ENCODE data around the gene GSC2.

Gene GSC2

DNA sequence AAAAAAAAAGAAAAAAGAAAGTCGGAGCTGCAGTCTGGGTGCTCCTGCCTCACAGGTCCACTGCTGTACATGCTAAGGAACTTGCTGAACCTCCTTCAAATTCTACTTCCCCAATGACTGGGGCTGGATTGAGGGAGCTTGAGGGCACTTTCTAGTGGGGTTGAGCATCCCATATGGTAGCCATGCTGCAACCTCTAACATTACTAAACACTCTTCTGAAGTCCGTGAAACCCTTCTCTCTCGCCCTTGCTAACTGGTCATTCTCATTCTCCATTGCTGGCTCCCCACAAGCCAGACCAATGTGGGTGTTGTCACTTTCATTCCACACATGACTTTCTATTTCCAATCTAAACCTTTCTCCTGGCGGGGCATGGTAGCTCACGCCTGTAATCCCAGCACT, 6.9 kb downstream of the GSC2 start:
- Histone ChIP-seq H3K9me3 (no peaks in the 10 kb centered on the region), H3K36me3 (peaks cover 38% of the 10 kb centered on the region), H3K27me3 (peaks cover 11% of the 10 kb centered on the region), H3K4me1 (no peaks in the 10 kb centered on the region), H3K4me3 (ENCODE audit: low read depth, low read length) (peak overlapping the region; percentile 98; the same call in 1 of the 2 replicates)
- no peak for DNase-seq
- TF ChIP-seq, protein P1, sequence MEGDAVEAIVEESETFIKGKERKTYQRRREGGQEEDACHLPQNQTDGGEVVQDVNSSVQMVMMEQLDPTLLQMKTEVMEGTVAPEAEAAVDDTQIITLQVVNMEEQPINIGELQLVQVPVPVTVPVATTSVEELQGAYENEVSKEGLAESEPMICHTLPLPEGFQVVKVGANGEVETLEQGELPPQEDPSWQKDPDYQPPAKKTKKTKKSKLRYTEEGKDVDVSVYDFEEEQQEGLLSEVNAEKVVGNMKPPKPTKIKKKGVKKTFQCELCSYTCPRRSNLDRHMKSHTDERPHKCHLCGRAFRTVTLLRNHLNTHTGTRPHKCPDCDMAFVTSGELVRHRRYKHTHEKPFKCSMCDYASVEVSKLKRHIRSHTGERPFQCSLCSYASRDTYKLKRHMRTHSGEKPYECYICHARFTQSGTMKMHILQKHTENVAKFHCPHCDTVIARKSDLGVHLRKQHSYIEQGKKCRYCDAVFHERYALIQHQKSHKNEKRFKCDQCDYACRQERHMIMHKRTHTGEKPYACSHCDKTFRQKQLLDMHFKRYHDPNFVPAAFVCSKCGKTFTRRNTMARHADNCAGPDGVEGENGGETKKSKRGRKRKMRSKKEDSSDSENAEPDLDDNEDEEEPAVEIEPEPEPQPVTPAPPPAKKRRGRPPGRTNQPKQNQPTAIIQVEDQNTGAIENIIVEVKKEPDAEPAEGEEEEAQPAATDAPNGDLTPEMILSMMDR (IDR thresholded peaks at IDR 0.05; ENCODE audit: low read depth, low read length), result no peak

DNA sequence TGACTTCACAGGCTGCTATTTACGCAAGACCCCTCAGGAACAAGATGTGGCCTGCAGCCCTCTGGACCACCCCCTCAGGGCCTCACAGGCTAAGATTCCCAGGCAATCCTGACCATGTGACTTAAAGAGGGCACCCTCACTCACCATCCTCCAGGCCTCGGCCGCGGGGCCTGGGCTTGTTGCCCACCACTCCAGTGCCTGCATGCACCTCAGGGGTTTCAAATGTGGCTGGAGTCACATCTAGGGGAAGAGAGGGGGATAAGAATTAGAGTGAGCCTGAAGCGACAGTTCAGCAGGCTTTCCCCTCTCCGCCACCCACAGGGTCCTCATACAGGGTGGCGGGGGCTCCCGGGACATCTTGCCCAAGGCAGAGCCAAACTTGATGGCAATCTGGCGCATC, 7.7 kb downstream of the GSC2 start:
- H3K36me3 ChIP-seq, result peaks cover 47% of the 10 kb centered on the region

DNA sequence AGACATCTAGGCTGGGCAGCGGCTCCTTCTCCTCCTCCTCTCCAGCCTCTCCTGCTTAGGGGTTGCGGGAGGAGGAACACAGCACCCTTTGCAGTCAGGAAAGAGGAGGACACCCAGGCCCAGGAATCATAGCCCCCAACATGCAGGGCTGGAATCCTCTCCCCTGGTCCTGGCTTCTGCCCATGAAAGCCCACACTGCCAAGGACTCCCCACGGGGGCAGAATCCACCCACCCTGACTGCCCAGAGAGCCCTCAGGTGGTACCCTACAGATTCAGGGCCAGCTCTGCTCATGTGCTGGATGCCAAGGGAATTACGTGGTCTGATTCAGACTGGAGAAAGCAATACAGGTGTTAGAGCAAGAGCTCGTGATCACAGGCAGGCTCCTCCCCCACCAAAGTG, 10.1 kb downstream of the GSC2 start:
- Histone ChIP-seq H3K4me3 (ENCODE audit: low read depth, low read length) (no peak overlapping the region), H3K36me3 (peaks cover 60% of the 10 kb centered on the region), H3K4me1 (no peaks in the 10 kb centered on the region), H3K9me3 (no peaks in the 10 kb centered on the region), H3K27me3 (no peaks in the 10 kb centered on the region)
- TF ChIP-seq, protein P1 (IDR thresholded peaks at IDR 0.05; ENCODE audit: low read depth, low read length), result no peak
- no peak for DNase-seq

More for the DNA sequence above, 7.7 kb downstream of the GSC2 start:
- TF ChIP-seq, protein P1 (IDR thresholded peaks at IDR 0.05; ENCODE audit: low read depth, low read length), result no peak
- Histone ChIP-seq H3K9me3 (no peaks in the 10 kb centered on the region), H3K27me3 (peaks cover 3% of the 10 kb centered on the region), H3K4me1 (no peaks in the 10 kb centered on the region), H3K4me3 (ENCODE audit: low read depth, low read length) (no peak overlapping the region)
- no peak for DNase-seq

DNA sequence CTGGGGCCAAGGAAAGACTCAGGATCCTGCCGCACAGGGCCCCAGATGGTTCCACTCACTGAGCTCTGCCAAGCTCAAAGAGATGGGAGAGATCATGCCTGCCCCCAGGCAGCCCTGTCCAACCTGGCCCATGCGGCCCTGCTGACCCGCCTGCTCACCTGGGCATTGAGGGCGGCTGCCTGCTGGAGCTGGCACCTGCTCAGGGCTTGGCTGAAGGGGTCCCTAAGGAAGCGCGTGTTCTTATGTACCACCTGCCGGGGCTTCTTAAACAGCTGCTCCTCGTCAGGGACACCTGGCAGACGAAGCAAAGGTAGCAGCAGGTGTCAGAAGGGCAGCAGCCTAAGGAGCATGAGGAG, 11.1 kb downstream of the GSC2 start:
- peaks cover 69% of the 10 kb centered on the region for H3K36me3 ChIP-seq

DNA sequence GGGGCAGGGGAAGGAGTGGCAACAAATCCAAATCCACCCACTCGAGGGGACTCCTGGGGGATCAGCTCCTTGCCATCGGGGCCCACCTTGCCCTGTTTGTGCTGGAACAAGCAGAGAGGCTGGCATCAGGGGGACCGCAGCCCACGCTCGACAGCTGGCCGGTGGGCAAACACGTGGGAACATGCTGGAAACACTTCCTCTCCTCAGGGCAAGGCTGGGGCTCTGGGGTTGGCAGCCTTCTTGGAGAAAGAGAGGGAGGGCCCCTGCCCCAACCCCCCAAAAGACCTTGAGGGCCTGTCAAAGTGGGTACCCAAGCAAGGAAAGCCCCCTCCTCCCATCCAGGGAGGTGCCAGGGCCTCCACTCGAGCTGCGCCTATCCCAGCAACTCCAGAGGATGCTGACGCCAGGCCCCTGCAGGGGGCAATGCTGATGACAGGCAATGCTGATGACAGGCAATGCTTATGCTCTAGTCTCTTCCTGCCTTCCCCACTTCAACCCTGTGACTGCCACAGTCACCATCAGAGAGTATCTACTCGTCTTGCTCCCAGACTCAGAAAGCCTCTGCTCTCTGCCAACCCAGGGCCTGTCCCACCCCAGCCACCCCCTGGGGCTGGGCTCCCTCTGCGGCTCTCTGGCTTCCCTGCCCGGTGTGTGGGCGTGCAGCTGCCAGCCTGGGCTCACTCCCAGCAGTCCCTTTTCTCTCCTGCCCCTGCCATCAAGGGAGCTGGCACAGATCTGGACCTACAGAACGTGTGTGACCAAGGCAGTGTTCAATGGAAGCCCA, 11.7 kb downstream of the GSC2 start:
- Histone ChIP-seq H3K27me3 (no peaks in the 10 kb centered on the region), H3K4me1 (no peaks in the 10 kb centered on the region), H3K36me3 (peaks cover 75% of the 10 kb centered on the region), H3K9me3 (no peaks in the 10 kb centered on the region), H3K4me3 (ENCODE audit: low read depth, low read length) (no peak overlapping the region)
- DNase-seq, result no peak
- TF ChIP-seq, protein P1 (IDR thresholded peaks at IDR 0.05; ENCODE audit: low read depth, low read length), result 0 out of 2 replicates have a peak, but pooled peaks have one; percentile 20

More for the DNA sequence above, 11.1 kb downstream of the GSC2 start:
- TF ChIP-seq, protein P1 (IDR thresholded peaks at IDR 0.05; ENCODE audit: low read depth, low read length), result no peak
- no peak for DNase-seq
- no peaks in the 10 kb centered on the region for H3K4me1 ChIP-seq
- H3K9me3 ChIP-seq, result no peaks in the 10 kb centered on the region
- no peak overlapping the region for H3K4me3 ChIP-seq (ENCODE audit: low read depth, low read length)
- no peaks in the 10 kb centered on the region for H3K27me3 ChIP-seq
